ES-I3 (cell line): ENCODE measurements around the gene FAM20C.

ENCODE experiments used
- H3K36me3 ChIP-seq: 2 replicates; pipeline ENCODE4 v1.6.1; 2013; ENCODE audit warnings: mild to moderate bottlenecking, low read length, control low read depth, moderate library complexity; ENCODE audit not compliant: insufficient read depth
- H3K4me1 ChIP-seq: 2 replicates; pipeline ENCODE4 v1.6.1; 2013; ENCODE audit warnings: mild to moderate bottlenecking, control low read depth, low read length; ENCODE audit not compliant: insufficient read depth
- H3K9ac ChIP-seq: 2 replicates; pipeline ENCODE4 v1.6.1; 2013; ENCODE audit warnings: low read depth, mild to moderate bottlenecking, low read length, moderate library complexity
- H3K9me3 ChIP-seq: 2 replicates; pipeline ENCODE4 v1.6.1; 2013; ENCODE audit warnings: mild to moderate bottlenecking, low read length, moderate library complexity; ENCODE audit not compliant: control insufficient read depth, insufficient read depth

The FAM20C gene

DNA sequence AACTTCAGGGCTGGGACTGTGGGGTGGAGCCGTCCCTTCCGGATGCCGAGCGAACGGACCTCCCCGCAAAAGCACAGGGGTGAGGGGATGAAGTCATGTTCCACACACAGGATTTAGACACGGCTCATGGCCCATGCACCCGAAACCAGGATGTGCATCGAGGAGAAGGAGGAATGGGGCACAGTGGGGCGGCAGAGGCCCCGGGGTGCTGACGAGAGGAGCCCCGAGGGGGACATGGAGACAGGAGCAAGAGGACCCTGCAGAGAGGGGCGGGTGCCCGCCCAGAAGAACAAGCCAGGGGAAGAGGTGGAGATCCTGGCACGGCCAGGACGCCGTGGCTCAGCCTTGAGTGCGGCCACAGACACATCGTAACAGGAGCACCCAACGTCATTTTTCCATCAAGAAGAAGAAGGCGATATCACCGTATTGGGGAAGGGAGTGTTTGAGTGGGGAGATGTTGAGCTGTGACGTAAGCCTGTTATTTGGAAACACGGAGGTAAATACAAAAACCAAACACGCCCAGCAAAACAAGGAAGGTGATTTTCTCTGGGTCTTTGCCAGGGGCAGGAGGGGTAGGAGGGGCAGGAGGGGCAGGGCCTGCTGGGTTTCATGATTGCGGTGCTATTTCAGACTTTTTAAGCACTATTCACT lies 72.3 kb downstream of the FAM20C start:
- H3K9me3 ChIP-seq, result peaks cover 25% of the 10 kb centered on the region
- H3K36me3 ChIP-seq, result no peaks in the 10 kb centered on the region
- H3K9ac ChIP-seq, result no peak overlapping the region
- H3K4me1 ChIP-seq, result no peaks in the 10 kb centered on the region

DNA sequence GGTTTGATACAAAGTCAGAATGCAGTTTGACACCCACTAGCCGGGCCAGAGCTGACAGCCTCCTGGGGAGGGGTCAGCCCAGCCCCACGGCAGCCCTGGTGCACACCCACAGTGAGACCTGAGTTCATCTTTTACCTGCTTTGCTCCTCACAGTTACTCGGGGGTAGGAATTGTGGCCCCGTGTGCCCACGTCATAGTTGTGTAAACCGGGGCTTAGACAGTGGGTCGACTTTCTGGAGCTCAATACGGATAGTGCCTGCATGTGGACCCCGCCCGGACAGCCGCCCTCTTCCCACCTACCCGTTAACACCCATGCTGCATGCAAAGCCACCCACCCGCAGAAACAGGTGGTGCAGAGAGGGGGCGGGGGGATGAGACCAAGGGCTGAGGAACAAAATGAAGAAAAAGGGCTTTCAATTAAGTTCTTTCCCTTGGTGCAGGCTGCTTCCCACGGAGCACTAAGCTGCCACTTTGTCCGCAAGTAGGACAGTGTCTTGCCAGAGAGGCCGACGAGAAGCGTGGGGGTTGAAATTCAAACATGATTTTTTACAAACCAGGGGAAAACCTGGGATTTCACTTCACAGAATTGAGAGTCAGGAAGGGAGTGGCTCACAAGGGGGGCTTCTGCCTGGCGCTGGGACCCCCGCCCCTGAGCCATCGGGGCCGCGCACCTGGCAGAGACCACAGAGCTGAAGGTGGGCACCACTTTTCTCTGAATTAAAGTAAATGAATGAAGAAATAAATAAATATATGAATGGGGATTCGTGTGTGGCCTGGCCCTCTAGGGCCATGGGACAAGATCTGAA lies 73.0 kb downstream of the FAM20C start:
- H3K4me1 ChIP-seq, result no peaks in the 10 kb centered on the region
- H3K9me3 ChIP-seq, result peaks cover 25% of the 10 kb centered on the region
- H3K9ac ChIP-seq, result no peak overlapping the region
- no peaks in the 10 kb centered on the region for H3K36me3 ChIP-seq

DNA sequence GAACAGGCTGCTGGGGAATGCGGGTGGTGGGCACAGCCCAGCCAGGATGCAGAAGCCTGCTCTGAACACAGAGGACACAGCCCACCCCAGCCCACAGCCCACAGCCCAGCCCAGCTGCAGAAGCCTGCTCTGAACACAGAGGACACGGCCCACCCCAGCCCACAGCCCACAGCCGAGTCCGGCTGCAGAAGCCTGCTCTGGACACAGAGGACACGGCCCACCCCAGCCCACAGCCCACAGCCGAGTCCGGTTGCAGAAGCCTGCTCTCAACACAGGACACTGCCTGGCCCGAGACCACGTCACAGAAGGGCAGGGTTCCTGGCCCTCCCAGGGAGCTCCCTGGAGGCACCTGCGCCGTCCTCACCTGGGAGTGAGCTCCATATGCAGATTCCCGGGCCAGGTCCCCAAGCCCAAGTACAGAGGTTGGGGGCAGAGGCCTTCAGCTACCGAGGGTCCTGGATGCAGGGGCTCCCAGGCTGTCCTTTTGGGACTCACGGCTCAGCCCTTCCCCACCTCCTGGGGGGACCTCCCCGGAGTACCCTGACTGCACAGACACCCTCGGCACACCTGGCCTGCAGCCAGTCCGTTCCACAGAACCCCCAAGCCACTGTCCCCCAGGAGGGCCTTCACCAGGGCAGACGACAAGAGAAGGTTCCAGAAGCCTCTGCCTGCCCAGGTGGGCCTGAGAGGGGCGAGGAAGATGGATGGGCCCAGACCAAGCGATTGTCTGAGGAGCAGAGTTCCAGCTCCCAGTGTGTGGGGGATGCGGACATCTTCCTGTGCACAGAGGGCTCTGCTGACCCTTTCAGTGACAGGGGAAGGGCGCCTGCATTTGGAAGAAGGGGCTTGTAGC lies 73.9 kb downstream of the FAM20C start:
- Histone ChIP-seq H3K36me3 (no peaks in the 10 kb centered on the region), H3K9ac (no peak overlapping the region), H3K4me1 (no peaks in the 10 kb centered on the region), H3K9me3 (peaks cover 19% of the 10 kb centered on the region)

DNA sequence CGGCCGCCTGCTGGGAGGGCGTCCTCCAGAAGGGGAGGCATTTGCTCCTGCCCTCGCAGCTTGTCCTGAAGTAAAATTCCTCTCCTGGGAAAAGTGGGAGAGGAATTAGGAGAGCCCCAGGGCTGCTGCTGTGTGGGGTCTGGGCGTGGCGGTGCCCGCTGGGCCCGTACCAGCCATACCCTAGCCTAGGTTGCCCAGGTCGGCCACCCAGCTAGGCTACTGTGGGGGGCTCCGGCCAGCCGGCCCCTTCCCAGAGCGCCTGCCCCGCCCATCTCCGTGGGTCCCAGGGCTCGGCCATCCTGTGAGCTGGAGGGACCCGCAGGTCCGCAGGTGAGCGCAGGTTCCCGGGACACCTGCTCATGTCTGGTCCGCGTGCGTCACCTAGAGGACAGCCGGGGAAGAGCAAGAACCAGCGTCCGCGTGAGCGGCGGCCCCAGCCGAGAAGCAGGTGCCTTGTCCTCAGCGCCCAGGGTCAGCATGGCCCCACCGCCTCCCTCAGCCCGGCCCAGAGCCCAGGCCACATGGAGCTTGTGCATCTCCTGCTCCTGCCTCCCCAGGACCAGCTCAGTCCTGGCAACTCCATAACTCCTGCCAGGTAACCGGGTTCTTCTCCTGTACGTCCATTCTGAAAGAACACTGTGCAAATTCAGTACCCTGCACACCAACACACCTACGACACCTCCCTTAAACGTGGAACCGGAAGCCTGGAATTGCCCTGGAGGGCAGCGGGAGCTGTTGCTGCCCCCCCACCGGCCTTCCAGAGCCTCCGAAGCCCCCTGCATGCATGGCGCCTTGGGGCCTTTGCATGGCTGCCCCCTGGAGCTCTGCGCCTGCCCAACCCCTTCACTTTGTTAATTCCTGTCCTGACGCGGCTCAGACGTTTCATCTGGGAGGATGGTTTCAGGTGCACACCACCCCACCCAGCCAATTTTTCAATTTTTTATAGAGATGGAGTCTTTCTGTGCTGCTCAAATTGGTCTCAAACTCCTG lies 74.8 kb downstream of the FAM20C start:
- Histone ChIP-seq H3K9me3 (peaks cover 10% of the 10 kb centered on the region), H3K4me1 (no peaks in the 10 kb centered on the region), H3K9ac (no peak overlapping the region), H3K36me3 (no peaks in the 10 kb centered on the region)

DNA sequence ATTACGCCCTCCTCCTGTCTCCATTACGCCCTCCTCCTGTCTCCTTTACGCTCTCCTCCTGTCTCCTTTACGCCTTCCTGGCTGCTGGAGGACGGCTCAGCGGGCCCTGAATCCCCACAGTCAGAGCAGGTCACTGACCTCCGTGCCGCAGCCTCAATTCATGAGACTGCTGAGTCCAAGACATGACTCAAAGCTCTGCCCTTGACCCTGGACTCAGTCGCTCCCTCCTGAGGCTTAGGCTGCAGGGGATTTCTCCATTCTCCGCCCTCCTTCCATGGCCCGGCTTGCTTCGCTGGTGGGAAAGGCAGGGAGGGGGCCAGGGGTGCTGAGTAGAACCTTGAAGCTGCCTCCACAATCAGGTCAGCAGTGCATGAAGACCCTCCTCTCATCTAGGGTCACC lies 76.6 kb downstream of the FAM20C start:
- peaks cover 4% of the 10 kb centered on the region for H3K9me3 ChIP-seq
- H3K4me1 ChIP-seq, result no peaks in the 10 kb centered on the region
- H3K9ac ChIP-seq, result no peak overlapping the region
- no peaks in the 10 kb centered on the region for H3K36me3 ChIP-seq

DNA sequence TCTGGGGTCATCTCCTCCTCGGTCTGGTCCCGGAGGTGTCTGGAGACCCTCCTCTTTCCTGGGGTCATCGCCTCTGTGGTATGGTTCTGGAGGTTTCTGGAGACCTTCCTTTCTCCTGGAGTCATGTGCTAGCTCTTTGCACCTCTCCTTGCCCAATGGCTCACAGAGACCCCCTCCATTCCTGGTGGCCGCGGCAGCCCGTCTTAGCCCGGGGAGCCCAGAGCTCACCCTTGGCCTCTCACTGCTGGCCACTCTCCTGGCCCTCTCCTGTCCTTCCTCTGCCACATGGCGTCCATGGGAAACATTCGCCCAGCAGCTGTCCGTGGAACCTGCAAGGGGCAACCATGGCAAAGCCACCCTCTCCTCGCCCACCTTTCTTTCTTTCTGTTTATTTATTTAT lies 77.3 kb downstream of the FAM20C start:
- no peaks in the 10 kb centered on the region for H3K36me3 ChIP-seq
- no peak overlapping the region for H3K9ac ChIP-seq
- no peaks in the 10 kb centered on the region for H3K4me1 ChIP-seq
- H3K9me3 ChIP-seq, result no peaks in the 10 kb centered on the region; the same call in none of the 2 replicates

DNA sequence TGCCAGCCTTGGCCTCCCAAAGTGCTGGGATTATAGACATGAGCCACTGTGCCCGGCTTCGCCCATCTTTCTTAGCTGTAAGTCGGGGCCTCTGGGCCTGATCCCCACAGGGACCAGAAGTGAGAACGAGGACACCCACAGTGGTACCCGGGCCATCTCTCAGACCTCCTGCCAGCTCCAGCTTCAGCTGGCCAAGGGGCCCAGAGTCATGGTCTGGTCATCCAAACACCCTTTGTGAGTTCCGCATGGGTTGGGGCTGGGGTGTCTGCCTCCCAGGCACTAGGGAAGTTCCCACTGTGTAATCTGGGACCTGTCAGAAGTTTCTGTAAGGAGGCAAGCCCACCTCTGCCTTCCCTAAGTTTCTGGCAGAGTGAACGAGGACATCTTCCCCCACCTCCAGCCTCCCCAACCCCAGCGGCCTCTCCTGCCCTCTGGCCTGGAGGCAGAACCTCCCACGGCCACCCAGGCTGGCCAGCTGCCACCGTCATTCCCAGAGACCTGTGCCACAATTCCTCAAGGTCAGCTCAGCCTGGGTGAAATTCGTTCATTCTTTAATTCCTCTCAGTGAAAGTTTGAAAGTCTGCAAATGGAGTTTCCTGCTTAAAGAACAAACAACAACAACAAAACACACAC lies 78.1 kb downstream of the FAM20C start:
- Histone ChIP-seq H3K36me3 (no peaks in the 10 kb centered on the region), H3K9ac (no peak overlapping the region), H3K9me3 (no peaks in the 10 kb centered on the region; the same call in none of the 2 replicates), H3K4me1 (no peaks in the 10 kb centered on the region)

DNA sequence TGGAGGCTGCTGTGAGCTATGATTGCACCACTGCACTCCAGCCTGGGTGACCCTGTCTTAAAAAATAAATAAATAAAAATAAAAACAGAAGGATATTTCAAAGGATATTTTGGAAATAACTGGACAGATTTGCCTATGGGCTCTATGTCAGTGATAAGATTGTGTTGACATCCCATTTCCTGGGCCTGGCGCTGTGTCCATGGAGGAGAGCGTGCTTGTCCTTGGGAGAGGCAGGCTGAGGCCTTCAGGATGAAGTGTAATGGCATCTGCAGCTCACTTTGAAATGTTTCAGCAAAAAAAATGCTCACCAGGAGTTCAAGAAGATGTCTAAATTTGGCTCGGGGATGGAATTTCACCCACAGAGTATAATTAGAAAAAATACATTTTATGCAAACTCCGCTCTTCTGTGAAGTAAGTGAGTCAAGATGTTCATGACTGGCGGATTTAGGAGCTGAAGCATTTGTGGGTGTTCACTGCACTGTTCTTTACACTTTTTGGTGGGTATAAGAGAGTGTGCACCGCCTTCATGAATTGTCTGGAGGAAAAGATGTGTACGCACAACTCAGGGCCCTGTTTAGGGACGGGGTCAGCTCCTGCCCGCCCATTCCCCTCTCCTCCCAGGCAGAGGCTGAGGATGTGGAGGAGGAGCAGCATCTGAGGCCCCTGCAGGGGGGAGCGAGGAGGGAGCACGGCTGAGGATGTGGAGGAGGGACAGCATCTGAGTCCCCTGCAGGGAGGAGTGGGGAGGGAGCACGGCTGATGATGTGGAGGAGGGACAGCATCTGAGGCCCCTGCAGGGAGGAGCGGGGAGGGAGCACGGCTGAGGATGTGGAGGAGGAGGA lies 79.1 kb downstream of the FAM20C start:
- H3K4me1 ChIP-seq, result no peaks in the 10 kb centered on the region
- peaks cover 5% of the 10 kb centered on the region for H3K9me3 ChIP-seq

DNA sequence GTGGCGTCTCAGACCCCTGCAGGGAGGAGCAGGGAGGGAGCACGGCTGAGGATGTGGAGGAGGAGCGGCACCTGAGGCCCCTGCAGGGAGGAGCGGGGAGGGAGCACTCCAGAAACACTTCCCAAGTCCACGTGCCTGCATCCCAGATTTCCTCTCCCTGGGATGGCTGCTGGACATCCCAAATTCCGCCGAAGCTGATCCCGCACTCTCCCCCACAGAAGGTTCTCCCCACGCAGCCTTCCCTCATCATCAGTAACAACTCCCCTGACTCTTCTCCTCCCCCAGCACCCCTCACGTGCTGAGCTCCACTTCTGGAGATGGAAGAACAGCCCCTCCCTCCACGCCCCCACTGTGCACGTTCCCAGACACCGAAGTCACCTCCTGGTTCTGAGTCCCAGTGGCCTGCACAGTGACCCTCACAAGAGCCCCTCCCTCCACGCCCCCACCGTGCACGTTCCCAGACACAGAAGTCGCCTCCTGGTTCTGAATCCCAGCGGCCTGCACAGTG lies 79.8 kb downstream of the FAM20C start:
- peaks cover 5% of the 10 kb centered on the region for H3K9me3 ChIP-seq
- no peaks in the 10 kb centered on the region for H3K36me3 ChIP-seq
- H3K9ac ChIP-seq, result no peak overlapping the region
- H3K4me1 ChIP-seq, result no peaks in the 10 kb centered on the region

More for the DNA sequence above, 79.1 kb downstream of the FAM20C start:
- Histone ChIP-seq H3K36me3 (no peaks in the 10 kb centered on the region), H3K9ac (no peak overlapping the region)

DNA sequence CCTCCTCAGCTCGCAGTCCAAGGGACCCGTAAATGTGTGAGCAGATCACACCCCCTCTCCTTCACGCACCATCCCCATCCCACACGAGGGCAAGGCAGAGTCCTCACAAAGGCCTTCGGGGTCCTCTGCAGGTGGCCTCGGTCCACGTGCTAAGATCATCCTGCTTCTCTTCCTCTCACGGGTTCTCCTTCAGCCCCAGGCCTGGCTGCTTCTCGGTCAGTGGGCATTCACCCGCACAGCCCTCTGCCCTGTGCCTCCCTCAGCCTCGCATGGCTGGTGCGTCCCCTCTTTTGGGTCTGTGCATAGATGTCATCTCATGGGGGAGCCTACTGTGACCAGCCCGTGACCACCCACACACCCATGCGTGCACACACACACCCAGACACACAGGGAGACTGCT lies 80.3 kb downstream of the FAM20C start:
- Histone ChIP-seq H3K36me3 (no peaks in the 10 kb centered on the region), H3K9me3 (peaks cover 5% of the 10 kb centered on the region), H3K9ac (no peak overlapping the region), H3K4me1 (no peaks in the 10 kb centered on the region)

DNA sequence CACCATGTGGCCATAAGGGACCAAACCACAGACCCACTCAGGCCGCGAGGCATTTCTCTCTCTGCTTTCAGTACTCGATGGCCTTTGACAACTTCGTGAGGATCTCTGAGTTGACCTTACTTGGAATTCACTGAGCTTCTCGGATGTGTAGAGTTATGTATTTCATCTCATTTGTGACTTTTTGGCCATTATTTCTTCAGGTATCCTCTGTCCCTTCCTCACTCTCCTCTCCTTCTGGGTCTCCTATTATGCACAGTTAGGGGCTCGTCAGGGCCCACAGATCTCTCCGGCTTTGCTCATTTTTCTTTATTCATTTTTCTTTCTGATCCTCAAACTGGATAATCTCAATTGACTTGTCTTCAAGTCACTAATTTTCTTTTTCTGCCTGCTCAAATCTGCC lies 81.0 kb downstream of the FAM20C start:
- peaks cover 5% of the 10 kb centered on the region for H3K9me3 ChIP-seq
- no peak overlapping the region for H3K9ac ChIP-seq
- no peaks in the 10 kb centered on the region for H3K36me3 ChIP-seq
- H3K4me1 ChIP-seq, result no peaks in the 10 kb centered on the region

DNA sequence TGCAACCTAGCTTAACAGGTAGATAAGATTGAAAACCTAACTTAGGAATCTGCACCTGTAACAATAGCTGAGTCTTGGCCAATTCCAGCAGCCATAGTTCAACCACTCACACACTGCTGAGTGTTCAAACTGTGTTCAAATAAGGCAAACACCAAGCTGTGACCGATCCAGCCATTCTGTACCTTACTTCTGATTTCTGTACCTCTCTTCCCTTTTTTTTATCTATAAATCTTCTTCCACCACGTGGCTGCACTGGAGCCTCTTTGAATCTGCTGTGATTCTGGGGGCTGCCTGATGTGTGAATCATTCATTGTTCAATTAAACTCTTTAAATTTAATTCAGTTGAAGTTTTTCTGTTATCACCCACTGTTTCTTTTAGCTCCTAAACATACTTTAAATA lies 81.9 kb downstream of the FAM20C start:
- Histone ChIP-seq H3K9ac (no peak overlapping the region), H3K4me1 (no peaks in the 10 kb centered on the region), H3K36me3 (no peaks in the 10 kb centered on the region), H3K9me3 (peaks cover 5% of the 10 kb centered on the region)
